DOHH2 (cell line): Measurements from ENCODE around the gene CCDC39.

ENCODE experiments used
- H3F3A ChIP-seq: fragments of 200-600 bp; sonication (generic), shearing (Covaris generic); 2 replicates; pipeline ENCODE4 v1.6.0; 2016; ENCODE audit warnings: antibody characterized with exemption, mild to moderate bottlenecking; ENCODE audit not compliant: control insufficient read depth, insufficient read depth
- H3K27ac ChIP-seq: fragments of 200-600 bp; sonication (generic); 2 replicates; pipeline ENCODE4 v1.5.1; 2014; ENCODE audit warnings: low read depth, mild to moderate bottlenecking, low read length, moderate library complexity
- H3K27me3 ChIP-seq: fragments of 200-600 bp; sonication (generic); 2 replicates; pipeline ENCODE4 v1.6.1; 2014; ENCODE audit warnings: mild to moderate bottlenecking, low read length, mixed read lengths; ENCODE audit not compliant: control insufficient read depth
- H3K36me3 ChIP-seq: fragments of 200-600 bp; sonication (generic); 2 replicates; pipeline ENCODE4 v1.6.1; 2014; ENCODE audit warnings: mild to moderate bottlenecking, low read length, moderate library complexity, mixed read lengths; ENCODE audit not compliant: control insufficient read depth
- H3K4me1 ChIP-seq: fragments of 200-600 bp; sonication (generic); 2 replicates; pipeline ENCODE4 v1.6.1; 2014; ENCODE audit warnings: mild to moderate bottlenecking, low read length, mixed read lengths; ENCODE audit not compliant: control insufficient read depth
- H3K4me2 ChIP-seq: fragments of 200-600 bp; sonication (generic); 2 replicates; pipeline ENCODE4 v1.6.0; 2014; ENCODE audit warnings: mild to moderate bottlenecking, low read length, moderate library complexity
- H3K4me3 ChIP-seq: fragments of 200-600 bp; sonication (generic); 2 replicates; pipeline ENCODE4 v1.5.1; 2014; ENCODE audit warnings: mild to moderate bottlenecking, low read length, mixed read lengths
- H3K79me2 ChIP-seq: fragments of 200-600 bp; sonication (generic); 2 replicates; pipeline ENCODE4 v1.6.1; 2014; ENCODE audit warnings: mild to moderate bottlenecking, low read length, mixed read lengths; ENCODE audit not compliant: control insufficient read depth
- H3K9me2 ChIP-seq: fragments of 200-600 bp; sonication (generic); replicated peaks from 2 replicates; pipeline ENCODE4 v1.6.1; 2014; ENCODE audit warnings: mild to moderate bottlenecking, low read length, mixed read lengths; ENCODE audit not compliant: control insufficient read depth
- H3K9me3 ChIP-seq: fragments of 200-600 bp; sonication (generic); 2 replicates; pipeline ENCODE4 v1.6.1; 2014; ENCODE audit warnings: antibody characterized with exemption, low read length, mixed read lengths; ENCODE audit not compliant: control insufficient read depth, insufficient read depth
- H4K20me1 ChIP-seq: fragments of 200-600 bp; sonication (generic); 2 replicates; pipeline ENCODE4 v1.6.0; 2014; ENCODE audit warnings: low read depth, mild to moderate bottlenecking, antibody characterized with exemption, low read length, moderate library complexity; ENCODE audit not compliant: control insufficient read depth, insufficient read depth
- EZH2phosphoT487 ChIP-seq: fragments of 200-600 bp; sonication (generic); IDR thresholded peaks from 2 replicates; pipeline ENCODE4 v1.6.1; 2017; ENCODE audit warnings: borderline replicate concordance, mild to moderate bottlenecking, antibody characterized with exemption, low read length, moderate library complexity, mixed read lengths
- TF ChIP-seq, protein P1 (sequence below): fragments of 200-600 bp; sonication (generic); IDR thresholded peaks from one replicate; pipeline ENCODE4 v1.5.1; 2014; ENCODE audit warnings: antibody characterized with exemption, mild to moderate bottlenecking, low read depth, low read length; ENCODE audit not compliant: poor library complexity, severe bottlenecking

The CCDC39 gene

DNA sequence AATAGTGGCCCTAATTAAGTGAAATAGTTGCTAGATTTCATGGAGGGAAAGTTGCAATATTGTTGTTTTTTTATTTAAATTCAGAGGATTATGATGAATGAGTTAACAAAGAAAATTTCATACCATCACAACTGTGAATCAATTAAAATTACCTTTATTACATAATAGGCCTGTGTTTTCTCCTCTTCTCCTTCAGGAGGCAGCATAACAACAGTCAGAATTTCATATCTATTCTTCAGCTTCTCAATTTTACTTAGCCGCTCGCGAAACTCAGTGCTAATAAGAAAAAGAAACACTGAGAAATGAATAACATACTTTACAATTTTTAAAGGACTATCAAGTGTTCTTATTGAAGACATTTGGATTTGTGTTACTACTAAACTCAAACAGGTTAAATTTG is 48.0 kb downstream of the CCDC39 start:
- no peaks in the 10 kb centered on the region for H3K4me1 ChIP-seq
- TF ChIP-seq, protein P1, sequence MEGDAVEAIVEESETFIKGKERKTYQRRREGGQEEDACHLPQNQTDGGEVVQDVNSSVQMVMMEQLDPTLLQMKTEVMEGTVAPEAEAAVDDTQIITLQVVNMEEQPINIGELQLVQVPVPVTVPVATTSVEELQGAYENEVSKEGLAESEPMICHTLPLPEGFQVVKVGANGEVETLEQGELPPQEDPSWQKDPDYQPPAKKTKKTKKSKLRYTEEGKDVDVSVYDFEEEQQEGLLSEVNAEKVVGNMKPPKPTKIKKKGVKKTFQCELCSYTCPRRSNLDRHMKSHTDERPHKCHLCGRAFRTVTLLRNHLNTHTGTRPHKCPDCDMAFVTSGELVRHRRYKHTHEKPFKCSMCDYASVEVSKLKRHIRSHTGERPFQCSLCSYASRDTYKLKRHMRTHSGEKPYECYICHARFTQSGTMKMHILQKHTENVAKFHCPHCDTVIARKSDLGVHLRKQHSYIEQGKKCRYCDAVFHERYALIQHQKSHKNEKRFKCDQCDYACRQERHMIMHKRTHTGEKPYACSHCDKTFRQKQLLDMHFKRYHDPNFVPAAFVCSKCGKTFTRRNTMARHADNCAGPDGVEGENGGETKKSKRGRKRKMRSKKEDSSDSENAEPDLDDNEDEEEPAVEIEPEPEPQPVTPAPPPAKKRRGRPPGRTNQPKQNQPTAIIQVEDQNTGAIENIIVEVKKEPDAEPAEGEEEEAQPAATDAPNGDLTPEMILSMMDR, result peak; percentile 24
- no peak for TF ChIP-seq EZH2phosphoT487
- no peaks in the 10 kb centered on the region for H4K20me1 ChIP-seq
- H3K9me2 ChIP-seq, result no peaks in the 10 kb centered on the region
- H3K4me3 ChIP-seq, result no peak overlapping the region
- no peak overlapping the region for H3K4me2 ChIP-seq
- no peaks in the 10 kb centered on the region for H3K79me2 ChIP-seq
- H3K27ac ChIP-seq, result no peak overlapping the region
- H3K36me3 ChIP-seq, result no peaks in the 10 kb centered on the region; the same call in 1 of the 2 replicates
- no peaks in the 10 kb centered on the region for H3F3A ChIP-seq
- peaks cover 4% of the 10 kb centered on the region for H3K27me3 ChIP-seq
- H3K9me3 ChIP-seq, result no peaks in the 10 kb centered on the region

DNA sequence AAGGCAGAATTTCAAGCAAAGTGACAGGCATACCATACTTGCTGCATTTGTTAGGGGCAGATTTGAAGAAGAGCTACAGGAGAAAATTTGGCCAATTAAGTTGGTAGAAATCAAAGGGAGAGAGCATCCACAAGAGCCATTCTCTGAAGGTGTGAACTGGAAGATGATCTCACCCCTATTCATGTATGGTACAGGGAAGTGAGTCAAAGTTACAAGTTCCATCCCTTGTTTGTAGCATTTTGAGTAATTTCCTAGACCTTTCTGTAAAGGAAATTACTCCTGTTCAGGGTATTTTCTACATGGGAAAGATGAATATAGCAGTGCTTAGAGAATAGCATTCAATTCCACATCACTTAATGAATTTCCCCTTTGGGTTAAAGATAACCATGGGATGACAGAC is 48.9 kb downstream of the CCDC39 start:
- H3K9me2 ChIP-seq, result no peaks in the 10 kb centered on the region
- no peaks in the 10 kb centered on the region for H3K79me2 ChIP-seq
- no peak overlapping the region for H3K27ac ChIP-seq
- no peaks in the 10 kb centered on the region; the same call in 1 of the 2 replicates for H3K36me3 ChIP-seq
- H3K9me3 ChIP-seq, result no peaks in the 10 kb centered on the region
- H4K20me1 ChIP-seq, result no peaks in the 10 kb centered on the region
- H3K4me3 ChIP-seq, result no peak overlapping the region
- TF ChIP-seq, protein P1, result no peak
- no peak for TF ChIP-seq EZH2phosphoT487
- no peaks in the 10 kb centered on the region for H3K4me1 ChIP-seq
- H3F3A ChIP-seq, result no peaks in the 10 kb centered on the region
- H3K27me3 ChIP-seq, result peaks cover 4% of the 10 kb centered on the region
- H3K4me2 ChIP-seq, result no peak overlapping the region

DNA sequence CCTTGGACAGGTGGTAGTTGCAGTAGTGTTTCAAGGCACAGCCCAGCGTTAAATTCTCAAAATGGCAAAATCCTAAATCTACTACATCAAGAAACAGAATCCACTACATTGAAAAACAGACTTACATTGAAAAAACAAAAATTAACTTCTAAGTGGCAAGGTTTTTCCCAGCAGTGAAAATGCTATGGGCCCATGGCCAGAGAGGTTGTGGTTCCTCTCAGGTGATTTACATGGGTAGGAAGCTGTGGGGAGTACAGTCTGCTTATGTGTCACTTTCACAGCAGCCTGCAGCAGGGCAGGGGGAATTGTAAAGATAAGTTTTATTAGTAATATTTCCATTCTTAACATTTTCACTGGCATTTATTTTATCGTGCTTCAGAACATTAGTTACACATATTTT is 52.4 kb downstream of the CCDC39 start:
- H3K79me2 ChIP-seq, result no peaks in the 10 kb centered on the region
- H3F3A ChIP-seq, result no peaks in the 10 kb centered on the region
- no peaks in the 10 kb centered on the region for H3K9me2 ChIP-seq
- H3K27me3 ChIP-seq, result peaks cover 3% of the 10 kb centered on the region
- H4K20me1 ChIP-seq, result no peaks in the 10 kb centered on the region
- no peak overlapping the region for H3K4me3 ChIP-seq
- TF ChIP-seq, protein P1, result no peak
- no peak for TF ChIP-seq EZH2phosphoT487
- H3K4me2 ChIP-seq, result no peak overlapping the region
- no peaks in the 10 kb centered on the region; the same call in 1 of the 2 replicates for H3K36me3 ChIP-seq
- H3K9me3 ChIP-seq, result no peaks in the 10 kb centered on the region
- H3K27ac ChIP-seq, result no peak overlapping the region
- H3K4me1 ChIP-seq, result no peaks in the 10 kb centered on the region
